NK-92 (cell line): ENCODE measurements around the gene LY6G6D.

Experiments used
- DNase-seq: peaks from one replicate; lab custom pipeline; 2025; ENCODE audit not compliant: unreplicated experiment; lab: John Stamatoyannopoulos, UW

Gene LY6G6D

GRCh38 chr6:31717499-31718222 lies 2.5 kb downstream of the LY6G6D start:
- DNase-seq, result no peak

GRCh38 chr6:31718265-31718664 lies 3.1 kb downstream of the LY6G6D start:
- no peak for DNase-seq

GRCh38 chr6:31719001-31719400 lies 3.9 kb downstream of the LY6G6D start:
- DNase-seq, result no peak

- DNase-seq, result no peak
These were observed 5.1 kb downstream of the LY6G6D start for GRCh38 chr6:31720196-31720770.

- no peak for DNase-seq
These were observed 6.3 kb downstream of the LY6G6D start, which contains the start of gene LY6G6C for GRCh38 chr6:31721351-31722020. Gene LY6G6C (minus strand): TSS chr6:31721746. CDS start chr6:31721679, 67 bp downstream.

GRCh38 chr6:31722173-31722572 lies 7.0 kb downstream of the LY6G6D start:
- DNase-seq, result no peak

- no peak for DNase-seq
These were observed 8.3 kb downstream of the LY6G6D start, which contains the start of gene MPIG6B for GRCh38 chr6:31723245-31723979. Gene MPIG6B (plus strand): TSS chr6:31723373. CDS start chr6:31723384, 11 bp downstream.

GRCh38 chr6:31723980-31724691 lies 9.0 kb downstream of the LY6G6D start:
- no peak for DNase-seq

- no peak for DNase-seq
These were observed 10.6 kb downstream of the LY6G6D start for GRCh38 chr6:31725502-31726350.

GRCh38 chr6:31727034-31727716 lies 12.0 kb downstream of the LY6G6D start:
- DNase-seq, result no peak

GRCh38 chr6:31727717-31728671 lies 12.8 kb downstream of the LY6G6D start:
- no peak for DNase-seq

- DNase-seq, result no peak
These were observed 13.8 kb downstream of the LY6G6D start, which contains the start of gene DDAH2 for GRCh38 chr6:31728767-31729514. Gene DDAH2 (minus strand): TSS chr6:31729299. CDS start chr6:31729161, 138 bp downstream.

GRCh38 chr6:31729515-31729978 lies 14.4 kb downstream of the LY6G6D start:
- no peak for DNase-seq

GRCh38 chr6:31729979-31730630 lies 15.0 kb downstream of the LY6G6D start:
- no peak for DNase-seq

- DNase-seq, result no peak
These were observed 15.5 kb downstream of the LY6G6D start for GRCh38 chr6:31730631-31731086.

GRCh38 chr6:31732029-31732428 lies 16.9 kb downstream of the LY6G6D start:
- DNase-seq, result no peak

- DNase-seq, result no peak
These were observed 18.6 kb downstream of the LY6G6D start for GRCh38 chr6:31733734-31734133.
